SKM-1 (cell line): ENCODE data around the gene TFEB.
A peak's percentile ranks its signal among the peaks of the same experiment; 100 is the strongest.

Source experiments
- DNase-seq: peaks from one replicate; lab custom pipeline; 2025; ENCODE audit not compliant: unreplicated experiment; lab: John Stamatoyannopoulos, UW

TFEB gene

DNA sequence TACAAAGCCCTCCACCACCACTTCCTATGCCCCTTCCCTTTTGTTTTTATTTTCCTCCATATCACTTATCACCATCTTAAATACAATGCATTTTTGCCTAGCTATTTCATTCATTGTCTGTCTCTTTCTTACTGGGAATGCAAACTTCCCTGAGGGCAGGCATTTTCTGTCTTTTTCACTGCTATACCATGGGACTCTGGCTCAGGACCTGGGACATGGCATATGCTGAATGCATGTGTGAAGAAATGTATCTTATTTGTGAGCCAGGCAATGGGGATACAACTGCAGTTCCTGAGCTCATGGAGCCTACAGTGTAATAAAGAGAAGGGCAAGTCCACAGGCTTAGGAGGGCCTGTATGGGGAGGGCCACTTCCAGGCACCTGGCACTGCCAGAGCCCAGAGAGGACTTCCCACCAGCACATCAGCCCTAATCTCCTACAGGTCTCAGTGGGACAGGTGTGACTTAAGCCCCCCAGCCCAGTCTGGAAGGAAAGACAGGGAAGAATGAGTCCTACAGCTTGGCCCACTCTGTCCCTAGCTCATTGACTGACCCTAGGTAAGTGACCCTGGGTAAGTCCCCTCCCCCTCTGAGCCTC is 43.2 kb downstream of the TFEB start:
- no peak for DNase-seq

DNA sequence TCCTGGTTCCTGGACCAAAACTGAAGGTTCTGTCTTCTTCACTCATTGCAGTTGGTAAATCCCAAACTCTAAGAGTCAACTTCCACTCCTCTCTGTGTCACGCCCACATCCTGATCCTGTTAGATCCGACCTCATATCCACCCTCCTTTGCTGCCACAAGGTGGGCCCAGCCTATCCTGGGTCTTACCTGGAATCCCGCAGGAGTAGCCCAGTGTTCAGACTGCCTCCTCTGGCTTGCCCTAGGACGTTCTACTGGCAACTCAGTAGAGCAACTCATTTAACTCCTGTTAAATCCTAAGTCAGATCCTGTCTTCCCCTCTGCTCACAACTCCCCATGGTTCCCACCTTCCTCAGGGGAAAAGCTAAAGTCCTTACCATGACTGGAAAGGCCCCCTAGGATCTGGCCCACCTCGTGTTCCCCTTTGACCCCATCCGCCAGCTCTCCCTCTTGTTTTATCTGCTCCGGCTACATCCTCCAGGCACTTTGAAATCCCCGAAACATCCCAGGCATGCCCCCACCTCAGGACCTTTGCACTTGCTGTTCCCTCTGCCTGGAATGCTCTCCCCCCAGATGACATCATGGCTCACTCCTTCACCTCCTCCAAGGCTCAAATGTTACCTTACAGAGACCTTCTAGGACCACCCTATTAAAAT is 43.9 kb downstream of the TFEB start:
- no peak for DNase-seq

DNA sequence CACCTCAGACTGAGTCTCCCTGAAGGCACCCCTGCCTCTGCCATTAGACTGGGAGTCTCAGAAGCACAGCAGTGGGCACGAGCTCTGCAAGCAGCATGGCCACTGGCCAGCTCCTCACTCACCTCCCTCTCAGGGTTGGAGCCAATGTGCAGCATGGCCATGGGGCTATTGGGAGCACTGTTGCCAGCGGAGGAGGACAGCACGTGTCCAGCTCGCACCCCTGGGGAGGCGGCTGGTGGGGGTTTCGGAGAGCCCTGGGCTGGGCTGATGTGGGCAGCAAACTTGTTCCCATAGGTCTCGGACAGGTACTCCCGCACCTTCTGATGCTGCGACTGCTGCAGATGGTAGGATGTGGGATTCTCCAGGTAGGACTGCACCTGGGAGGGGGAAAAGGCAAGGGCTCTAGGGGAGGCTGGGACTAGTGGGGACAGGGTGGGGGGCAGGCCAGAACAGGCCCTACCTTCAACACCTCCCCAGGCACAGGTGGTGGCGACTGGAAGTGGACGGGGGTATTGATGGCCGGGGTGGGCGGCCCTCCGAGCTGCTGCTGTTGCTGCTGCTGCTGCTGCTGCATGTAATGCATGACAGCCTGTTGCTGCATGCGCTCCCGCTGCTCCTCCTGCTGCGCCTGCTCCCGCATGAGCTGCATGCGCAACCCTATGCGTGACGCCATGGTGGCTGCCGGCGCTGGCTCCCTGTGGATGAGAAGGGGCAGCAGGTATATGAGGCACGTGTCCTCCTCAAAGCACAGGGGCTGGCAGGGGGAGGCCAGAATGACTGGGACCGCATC is 44.7 kb downstream of the TFEB start:
- no peak for DNase-seq

DNA sequence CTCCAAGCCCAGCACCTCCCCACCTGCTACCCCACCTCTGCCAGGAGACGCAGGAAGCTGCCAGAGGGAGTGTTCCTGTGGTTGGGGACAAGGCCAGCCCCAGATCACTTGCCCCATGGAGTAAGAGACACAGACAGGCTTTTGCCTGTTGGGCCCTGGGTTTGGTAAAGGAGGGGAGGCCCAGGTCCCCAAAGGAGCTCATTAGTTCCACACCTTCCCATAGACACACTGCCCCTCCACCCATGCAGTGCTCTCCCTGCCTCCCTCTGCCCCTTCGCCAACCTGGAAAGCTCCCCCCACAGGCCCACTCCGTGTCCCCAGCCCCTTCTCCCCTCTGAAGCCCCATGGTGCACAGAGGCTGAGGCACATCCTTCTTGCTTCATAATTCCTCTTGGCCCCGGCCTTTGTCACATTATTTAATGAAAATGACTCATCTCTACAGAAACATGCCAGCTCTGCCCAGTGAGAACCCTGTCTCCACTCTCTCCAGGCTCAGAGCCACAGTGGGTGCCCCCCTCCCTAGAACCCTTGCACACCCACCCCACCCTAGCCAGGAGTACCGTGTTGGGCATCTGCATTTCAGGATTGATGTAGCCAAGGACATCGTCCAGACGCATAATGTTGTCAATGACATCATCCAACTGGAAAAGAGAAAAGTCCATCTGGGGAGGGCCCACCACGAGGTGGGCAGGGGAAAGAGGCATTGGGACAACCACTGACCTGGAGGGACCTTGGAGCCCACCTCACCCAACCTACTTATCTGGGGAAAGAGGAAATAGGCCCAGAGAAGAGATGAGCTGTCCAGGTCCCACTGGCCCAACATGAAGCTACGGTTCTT is 46.0 kb downstream of the TFEB start:
- no peak for DNase-seq

DNA sequence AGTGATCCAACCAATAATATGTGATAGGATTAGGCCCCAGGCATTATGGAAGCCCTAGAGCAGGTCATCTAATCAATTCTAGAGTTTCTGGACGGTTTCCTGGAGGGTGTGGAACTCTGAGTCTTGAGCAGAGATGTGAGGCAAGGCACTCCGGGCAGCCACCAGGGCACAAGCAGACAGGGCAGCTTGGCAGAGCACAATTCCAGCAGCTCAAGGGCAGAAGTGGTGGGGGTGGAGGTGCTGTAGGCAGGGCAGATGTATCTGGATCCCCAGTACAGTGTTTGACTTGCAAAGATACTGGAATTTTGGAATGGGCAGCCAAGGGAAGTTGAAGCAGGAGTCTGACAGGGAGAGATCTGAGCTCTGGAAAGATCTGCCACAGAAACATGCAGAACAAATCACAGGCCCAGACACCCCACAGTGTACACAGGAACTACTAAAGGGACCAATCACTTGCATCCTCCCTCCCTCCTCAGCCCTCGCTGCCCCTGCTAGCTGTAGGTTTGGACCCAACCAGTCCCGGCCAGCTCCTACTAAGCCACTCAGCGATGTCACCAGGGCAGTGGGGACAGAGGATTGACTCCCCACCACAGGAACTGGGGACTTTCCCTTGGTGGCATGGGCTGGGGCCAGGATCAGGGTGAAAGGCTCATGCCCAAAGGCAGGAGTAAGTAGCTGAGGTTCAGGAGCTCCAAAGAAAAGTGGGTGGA is 47.0 kb downstream of the TFEB start:
- no peak for DNase-seq

DNA sequence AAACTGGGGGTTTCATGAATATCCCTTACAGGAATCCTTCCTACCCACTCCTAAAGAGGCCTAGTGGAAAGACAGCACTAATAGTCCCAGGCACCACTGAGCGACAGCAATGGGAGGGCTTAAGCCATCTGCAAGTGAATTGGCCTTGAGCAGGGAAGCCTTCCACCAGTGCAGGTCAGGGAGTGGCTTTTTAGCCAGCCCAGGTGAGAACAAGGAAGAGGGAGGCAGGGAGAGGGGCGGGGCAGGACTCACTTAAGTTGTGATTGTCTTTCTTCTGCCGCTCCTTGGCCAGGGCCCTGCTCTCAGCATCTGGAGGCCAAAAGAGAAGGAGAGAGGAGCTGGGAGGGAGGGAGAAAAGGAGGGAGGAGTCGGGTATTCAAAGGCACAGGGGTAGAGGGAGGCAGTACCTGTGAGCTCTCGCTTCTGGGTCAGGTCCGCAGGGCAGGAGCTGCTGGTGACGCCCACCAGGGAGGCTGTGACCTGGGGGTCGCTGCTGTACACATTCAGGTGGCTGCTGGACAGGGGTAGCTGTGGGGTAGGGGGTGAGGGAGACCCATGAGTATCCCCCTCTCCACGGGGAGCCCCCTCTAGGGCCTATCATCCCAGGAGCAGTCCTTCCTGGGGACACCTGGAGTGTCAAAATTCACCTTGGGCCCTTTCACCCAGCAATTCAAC is 47.8 kb downstream of the TFEB start:
- DNase-seq = no peak

- DNase-seq = no peak
Observed at GRCh38 chr6:41685641-41686380, 49.6 kb downstream of the TFEB start.

GRCh38 chr6:41684311-41685180 is 50.9 kb downstream of the TFEB start:
- DNase-seq = no peak

GRCh38 chr6:41683523-41684310 is 51.7 kb downstream of the TFEB start:
- DNase-seq = peak; percentile 47

DNA sequence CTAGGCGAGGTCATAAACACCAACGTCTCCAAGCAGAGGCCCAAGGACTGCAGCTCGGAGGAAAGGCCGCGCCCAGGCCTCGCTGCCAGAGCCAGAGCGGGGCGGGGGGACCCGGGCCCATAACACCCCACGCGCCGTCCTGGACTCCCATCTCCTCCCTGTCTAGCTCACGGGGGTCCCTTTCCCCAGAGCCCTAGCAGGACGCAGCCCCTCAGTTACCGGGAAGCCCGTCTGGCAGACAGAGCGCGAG is 52.2 kb downstream of the TFEB start:
- DNase-seq = no peak

GRCh38 chr6:41682497-41683272 is 52.7 kb downstream of the TFEB start:
- DNase-seq = no peak

DNA sequence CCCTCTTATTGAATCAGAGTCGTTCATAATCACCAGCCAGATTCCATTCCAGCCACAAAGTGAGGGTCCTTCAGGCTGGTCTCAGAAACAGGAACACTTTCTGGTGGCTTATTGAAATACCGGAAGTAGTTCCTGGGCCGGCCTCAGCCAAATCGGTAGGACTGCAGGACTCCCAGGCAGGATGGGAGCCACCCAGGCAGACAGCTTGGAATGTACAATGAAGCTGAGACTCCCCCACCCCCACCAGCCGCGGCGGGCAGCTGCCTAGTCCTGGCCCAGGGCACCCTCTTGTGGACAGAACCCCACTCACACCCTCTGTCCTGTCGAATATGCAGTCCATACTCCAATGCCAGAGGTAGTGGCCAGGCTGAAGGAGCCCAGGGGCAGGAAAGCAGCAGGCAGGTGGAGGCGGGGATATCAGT is 53.3 kb downstream of the TFEB start:
- peak; percentile 34 for DNase-seq

DNA sequence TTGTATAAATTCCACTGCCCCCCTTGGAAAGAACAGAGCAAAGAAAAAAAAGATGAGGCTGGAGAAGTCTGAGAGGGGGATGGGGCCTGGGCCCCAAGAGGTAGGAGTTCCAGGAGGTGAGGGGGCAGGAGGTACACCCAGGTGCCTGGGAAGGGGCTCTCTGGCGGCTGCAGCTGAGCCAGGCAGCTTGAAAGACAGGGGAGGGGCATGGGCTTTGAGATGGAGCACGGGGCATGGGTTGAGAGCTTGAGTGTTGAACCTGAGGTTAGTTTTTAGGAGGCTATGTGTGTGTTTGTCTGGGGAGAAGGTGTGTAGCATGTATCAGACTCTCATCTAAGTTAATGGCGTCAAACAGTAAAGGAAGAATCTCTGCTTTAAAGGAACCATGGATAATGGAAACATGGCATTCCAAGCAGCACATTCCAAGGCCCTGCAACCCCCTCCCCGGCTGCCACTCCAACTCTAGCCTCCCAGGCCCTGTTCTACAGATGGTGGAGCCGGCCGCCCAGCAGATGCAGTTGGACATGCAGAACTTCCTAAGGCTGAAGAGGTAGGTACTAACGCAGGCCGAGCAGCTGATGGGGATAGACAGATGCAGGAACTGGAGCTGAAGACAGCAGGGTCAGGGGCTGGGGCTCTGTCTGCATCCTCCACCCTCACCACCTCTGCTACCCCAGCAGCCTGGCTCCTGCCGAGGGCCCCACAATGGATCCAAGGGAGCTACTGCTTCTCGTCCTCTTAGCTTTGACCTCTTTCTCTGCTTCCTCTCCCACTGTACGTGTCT is 55.0 kb downstream of the TFEB start:
- no peak for DNase-seq

DNA sequence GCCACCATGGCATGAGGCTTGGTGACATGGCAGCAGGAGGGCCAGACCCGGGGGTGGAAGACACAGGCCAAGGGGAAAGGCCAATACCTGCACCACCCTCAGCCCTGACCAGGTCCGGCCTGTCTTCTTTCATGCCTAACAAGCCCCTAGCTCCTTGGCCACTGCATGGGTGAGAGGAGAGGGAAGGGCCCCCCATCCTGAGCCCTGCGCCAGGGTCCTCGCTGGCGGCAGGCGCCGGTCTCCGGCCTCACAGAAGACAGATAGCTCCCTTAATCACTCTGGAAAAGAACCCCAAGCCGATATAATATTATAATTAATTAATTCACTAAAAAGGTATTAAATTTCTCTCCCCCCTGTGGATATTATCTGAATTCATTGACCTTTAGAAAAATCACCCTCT is 55.7 kb downstream of the TFEB start:
- no peak for DNase-seq

- no peak for DNase-seq
Observed at GRCh38 chr6:41678511-41679084, 56.8 kb downstream of the TFEB start.
